CD8-positive, alpha-beta memory T cell (primary cell): ENCODE data around the gene ZMYND11. TPM values are rescaled to one million over a fixed set of nuclear protein-coding genes. Genes with fewer than 3 reads are reported as not detected.
"Not testable (repeated sequence)": the region's sequence is repeated elsewhere in the genome, so short reads cannot be mapped to it uniquely, and the experiment has no call there.

Source experiments
- CTCF ChIA-PET: fragments of 350-600 bp; sonication (Branson Sonifier 250); formaldehyde crosslinking; loops from one replicate; lab custom pipeline; 2021; ENCODE audit warnings: antibody characterized with exemption; lab: Charles Lee
- POLR2A ChIA-PET: fragments of 350-600 bp; sonication (Branson Sonifier 250); formaldehyde crosslinking; loops from one replicate; lab custom pipeline; 2021; ENCODE audit warnings: antibody characterized with exemption; lab: Charles Lee
- DNase-seq, 5 donors: peaks; one replicate each; pipeline versions ENCODE4 v3.0.0 to v3.0.0-alpha.2; 2020 to 2022; ENCODE audit warnings: mixed read lengths in 1 of 5
- H3K27ac ChIP-seq: one replicate; pipeline ENCODE4 v1.7.0; 2013; ENCODE audit warnings: low read depth, mild to moderate bottlenecking, low read length, moderate library complexity
- H3K27me3 ChIP-seq: 2 replicates; pipeline ENCODE4 v1.7.0; 2013; ENCODE audit warnings: low read length, mild to moderate bottlenecking; ENCODE audit not compliant: insufficient read depth, poor library complexity, severe bottlenecking
- H3K36me3 ChIP-seq: 2 replicates; pipeline ENCODE4 v1.7.0; 2013; ENCODE audit warnings: mild to moderate bottlenecking, low read length, moderate library complexity; ENCODE audit not compliant: insufficient read depth
- H3K4me1 ChIP-seq: 2 replicates; pipeline ENCODE4 v1.7.0; 2013; ENCODE audit warnings: mild to moderate bottlenecking, low read length, moderate library complexity; ENCODE audit not compliant: insufficient read depth
- H3K4me3 ChIP-seq: 2 replicates; pipeline ENCODE4 v1.7.0; 2013; ENCODE audit warnings: mild to moderate bottlenecking, low read length
- H3K9me3 ChIP-seq: 2 replicates; pipeline ENCODE4 v1.7.0; 2013; ENCODE audit warnings: mild to moderate bottlenecking, low read length
- H3K27ac Mint-ChIP-seq, 8 donors: one replicate each; pipeline ENCODE4 v1.8.0; 2020 to 2021; ENCODE audit warnings: mixed read lengths in 8 of 8, mild to moderate bottlenecking in 6 of 8, inconsistent platforms in 3 of 8, moderate library complexity in 3 of 8
- H3K27me3 Mint-ChIP-seq, 2 donors: one replicate each; pipeline ENCODE4 v1.8.0; 2020 to 2021; ENCODE audit warnings: mixed read lengths in 2 of 2, mild to moderate bottlenecking in 1 of 2, moderate library complexity in 1 of 2
- H3K36me3 Mint-ChIP-seq, 3 donors: one replicate each; pipeline ENCODE4 v1.8.0; 2020 to 2021; ENCODE audit warnings: mixed read lengths in 3 of 3, inconsistent platforms in 1 of 3, mild to moderate bottlenecking in 1 of 3
- H3K4me1 Mint-ChIP-seq, 3 donors: one replicate each; pipeline ENCODE4 v1.8.0; 2020 to 2021; ENCODE audit warnings: mixed read lengths in 3 of 3, inconsistent platforms in 1 of 3, mild to moderate bottlenecking in 1 of 3
- H3K4me3 Mint-ChIP-seq, 7 donors: one replicate each; pipeline ENCODE4 v1.8.0; 2020 to 2021; ENCODE audit warnings: mixed read lengths in 7 of 7, mild to moderate bottlenecking in 6 of 7, moderate library complexity in 4 of 7, inconsistent platforms in 2 of 7
- H3K9me3 Mint-ChIP-seq, 5 donors: one replicate each; pipeline ENCODE4 v1.8.0; 2020 to 2022; ENCODE audit warnings: mixed read lengths in 5 of 5, mild to moderate bottlenecking in 3 of 5, moderate library complexity in 2 of 5, inconsistent platforms in 1 of 5
- polyA plus RNA-seq: library from polyadenylated mRNA; unstranded; fragments of 300-500 nt; fragmentation: Illumina TruSeq; gene quantifications from one replicate; pipeline ENCODE4 v1.2.3, GENCODE V29; 2021
- total RNA-seq, 2 experiments: library from RNA; stranded (reverse); gene quantifications; one replicate each; pipeline ENCODE4 v1.2.3, GENCODE V29; 2021

Gene ZMYND11
- total and polyA plus RNA-seq, 3 experiments from 2014 or later = 34.9 to 53.5 (median 36.7) TPM

DNA sequence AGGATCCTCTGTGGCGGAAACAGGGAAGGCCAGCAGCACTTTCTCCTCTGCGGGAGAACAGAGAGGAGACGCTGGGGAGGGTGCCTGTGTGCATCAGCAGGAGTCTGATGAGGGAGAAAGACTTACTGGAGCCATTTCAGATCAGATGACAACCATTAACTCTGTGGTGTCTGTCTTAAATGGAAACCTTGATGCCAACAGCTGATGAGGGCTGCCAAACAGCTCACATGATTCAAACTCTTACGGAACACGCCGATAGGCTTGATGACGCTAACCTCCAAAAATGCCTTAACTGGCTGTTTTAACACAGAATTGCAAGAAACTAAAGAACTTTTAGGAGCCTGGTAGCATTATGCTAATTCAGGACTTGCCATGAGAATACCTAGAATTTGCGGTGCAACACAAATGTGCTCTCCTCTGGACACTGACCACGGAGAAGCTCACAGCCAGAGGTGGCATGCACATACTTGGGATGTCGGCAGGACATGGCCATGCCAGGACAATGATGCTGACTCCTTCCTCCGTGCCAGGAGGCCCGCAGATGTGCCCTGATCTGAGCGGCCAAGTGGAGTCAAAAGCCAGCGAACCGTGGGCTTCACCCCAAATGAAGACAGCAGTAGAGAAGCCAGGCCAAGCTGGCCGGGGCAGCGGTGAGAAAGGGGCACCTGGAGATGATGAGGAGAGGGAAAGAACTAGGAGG is 154.9 kb downstream of the ZMYND11 start:
- no peak overlapping the region for H3K4me3 Mint-ChIP-seq
- H3K4me1 Mint-ChIP-seq = peaks cover 13 to 14% (median 14%) of the 10 kb centered on the region in 3 donors
- no peaks in the 10 kb centered on the region for H3K9me3 Mint-ChIP-seq
- POLR2A ChIA-PET = no interaction called here
- H3K36me3 Mint-ChIP-seq = peaks cover 5 to 27% (median 6%) of the 10 kb centered on the region in 3 donors
- CTCF ChIA-PET = no interaction called here
- no peaks in the 10 kb centered on the region for H3K27me3 ChIP-seq
- peak overlapping the region in 2 of 8 donors; percentile 46 to 72 for H3K27ac Mint-ChIP-seq
- H3K4me3 ChIP-seq = no peak overlapping the region
- peaks cover 0 to 6% of the 10 kb centered on the region in 2 donors for H3K27me3 Mint-ChIP-seq
- no peaks in the 10 kb centered on the region for H3K9me3 ChIP-seq
- H3K36me3 ChIP-seq = no peaks in the 10 kb centered on the region
- H3K4me1 ChIP-seq = no peaks in the 10 kb centered on the region
- no peak overlapping the region for H3K27ac ChIP-seq
- no peak for DNase-seq

GRCh38 chr10:293636-294035 is 158.4 kb downstream of the ZMYND11 start:
- Histone ChIP-seq H3K36me3 (no peaks in the 10 kb centered on the region), H3K27me3 (no peaks in the 10 kb centered on the region), H3K9me3 (no peaks in the 10 kb centered on the region), H3K4me3 (no peak overlapping the region), H3K4me1 (no peaks in the 10 kb centered on the region), H3K27ac (no peak overlapping the region)
- no peak for DNase-seq
- Mint-ChIP-seq H3K36me3 (peaks cover 0 to 9% (median 3%) of the 10 kb centered on the region in 3 donors), H3K4me3 (peak overlapping the region in 1 of 7 donors; percentile 2), H3K27me3 (peaks cover 0 to 8% of the 10 kb centered on the region in 2 donors), H3K4me1 (peaks cover 14 to 15% (median 14%) of the 10 kb centered on the region in 3 donors), H3K9me3 (no peaks in the 10 kb centered on the region), H3K27ac (peak overlapping the region in 1 of 8 donors; percentile 70)
- CTCF ChIA-PET = no interaction called here
- POLR2A ChIA-PET = no interaction called here

DNA sequence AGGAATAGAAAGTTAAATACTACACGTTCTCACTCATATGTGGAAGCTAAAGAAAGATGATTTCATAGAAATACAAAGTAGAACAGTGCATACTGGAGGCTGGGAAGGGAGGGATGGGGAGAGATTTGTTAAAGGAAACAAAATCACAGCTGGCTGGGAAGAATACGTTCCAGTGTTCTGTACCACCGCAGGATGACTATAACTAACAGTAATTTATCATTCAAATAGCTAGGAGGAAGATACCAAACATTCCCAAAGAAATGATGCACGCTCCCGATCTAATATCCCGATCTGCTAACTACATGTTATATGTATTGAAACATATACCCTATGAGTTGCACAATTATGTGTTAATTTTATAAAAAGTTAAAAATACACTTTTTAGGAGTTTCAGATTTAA is 162.3 kb downstream of the ZMYND11 start:
- no peaks in the 10 kb centered on the region for H3K9me3 ChIP-seq
- H3K27ac ChIP-seq = no peak overlapping the region
- Mint-ChIP-seq H3K36me3 (peaks cover 0 to 7% (median 3%) of the 10 kb centered on the region in 3 donors), H3K27me3 (peaks cover 0 to 4% of the 10 kb centered on the region in 2 donors), H3K4me1 (peaks cover 13 to 14% (median 14%) of the 10 kb centered on the region in 3 donors), H3K27ac (peak overlapping the region in 1 of 8 donors; percentile 54), H3K4me3 (no peak overlapping the region), H3K9me3 (no peaks in the 10 kb centered on the region)
- H3K27me3 ChIP-seq = no peaks in the 10 kb centered on the region
- DNase-seq = no peak
- H3K36me3 ChIP-seq = no peaks in the 10 kb centered on the region
- ChIA-PET POLR2A (no interaction called here), CTCF (no interaction called here)
- no peak overlapping the region for H3K4me3 ChIP-seq
- no peaks in the 10 kb centered on the region for H3K4me1 ChIP-seq

- POLR2A ChIA-PET = no interaction called here
- H3K4me1 Mint-ChIP-seq = peaks cover 9 to 10% (median 9%) of the 10 kb centered on the region in 3 donors
- no peak overlapping the region for H3K27ac Mint-ChIP-seq
- CTCF ChIA-PET = no interaction called here
- Histone ChIP-seq H3K9me3 (no peaks in the 10 kb centered on the region), H3K27ac (no peak overlapping the region), H3K4me1 (no peaks in the 10 kb centered on the region), H3K36me3 (no peaks in the 10 kb centered on the region), H3K27me3 (no peaks in the 10 kb centered on the region), H3K4me3 (no peak overlapping the region)
- DNase-seq = no peak
- no peaks in the 10 kb centered on the region for H3K9me3 Mint-ChIP-seq
- peaks cover 0 to 4% of the 10 kb centered on the region in 2 donors for H3K27me3 Mint-ChIP-seq
- peaks cover 0 to 7% (median 3%) of the 10 kb centered on the region in 3 donors for H3K36me3 Mint-ChIP-seq
- no peak overlapping the region for H3K4me3 Mint-ChIP-seq
These were observed 162.8 kb downstream of the ZMYND11 start for GRCh38 chr10:298033-298432.

DNA sequence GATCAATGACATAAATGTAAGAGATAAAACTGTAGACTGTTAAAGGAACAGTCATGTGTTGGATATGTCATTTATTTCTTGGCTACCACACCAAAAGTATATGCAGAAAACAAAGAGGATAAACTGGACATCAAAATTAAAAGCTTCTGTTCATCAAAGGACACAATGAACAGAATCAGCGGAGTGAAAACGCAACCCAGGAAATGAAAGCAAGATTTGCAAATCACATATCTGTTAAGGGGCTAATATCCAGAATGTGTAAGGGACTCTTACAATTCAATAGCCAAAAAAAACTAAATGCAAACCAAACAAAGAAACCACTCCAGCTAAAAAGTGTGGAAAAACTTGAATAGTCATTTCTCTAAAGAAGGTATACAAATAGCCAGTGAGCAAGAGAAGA is 164.3 kb downstream of the ZMYND11 start:
- H3K27ac ChIP-seq = no peak overlapping the region
- H3K4me3 Mint-ChIP-seq = no peak overlapping the region
- POLR2A ChIA-PET = no interaction called here

GRCh38 chr10:299969-300368 is 164.7 kb downstream of the ZMYND11 start:
- ChIA-PET POLR2A (no interaction called here), CTCF (no interaction called here)
- peaks cover 0 to 4% of the 10 kb centered on the region in 2 donors for H3K27me3 Mint-ChIP-seq
- H3K9me3 Mint-ChIP-seq = no peaks in the 10 kb centered on the region
- H3K4me3 Mint-ChIP-seq = no peak overlapping the region
- H3K4me1 ChIP-seq = no peaks in the 10 kb centered on the region
- no peak for DNase-seq
- H3K36me3 Mint-ChIP-seq = peaks cover 0 to 5% (median 5%) of the 10 kb centered on the region in 3 donors
- H3K27ac ChIP-seq = no peak overlapping the region
- H3K4me3 ChIP-seq = no peak overlapping the region
- peaks cover 0 to 1% (median 0%) of the 10 kb centered on the region in 3 donors for H3K4me1 Mint-ChIP-seq
- no peaks in the 10 kb centered on the region for H3K9me3 ChIP-seq
- no peak overlapping the region for H3K27ac Mint-ChIP-seq
- no peaks in the 10 kb centered on the region for H3K27me3 ChIP-seq
- no peaks in the 10 kb centered on the region for H3K36me3 ChIP-seq

More for the DNA sequence above, 164.3 kb downstream of the ZMYND11 start:
- no peak for DNase-seq
- H3K27me3 Mint-ChIP-seq = peaks cover 0 to 4% of the 10 kb centered on the region in 2 donors
- peaks cover 0 to 1% (median 0%) of the 10 kb centered on the region in 3 donors for H3K4me1 Mint-ChIP-seq
- H3K9me3 Mint-ChIP-seq = no peaks in the 10 kb centered on the region
- CTCF ChIA-PET = no interaction called here
- no peaks in the 10 kb centered on the region for H3K4me1 ChIP-seq
- peaks cover 0 to 5% (median 5%) of the 10 kb centered on the region in 3 donors for H3K36me3 Mint-ChIP-seq
- no peak overlapping the region for H3K4me3 ChIP-seq
- no peaks in the 10 kb centered on the region for H3K9me3 ChIP-seq
- H3K27ac Mint-ChIP-seq = no peak overlapping the region
- H3K27me3 ChIP-seq = no peaks in the 10 kb centered on the region
- H3K36me3 ChIP-seq = no peaks in the 10 kb centered on the region

DNA sequence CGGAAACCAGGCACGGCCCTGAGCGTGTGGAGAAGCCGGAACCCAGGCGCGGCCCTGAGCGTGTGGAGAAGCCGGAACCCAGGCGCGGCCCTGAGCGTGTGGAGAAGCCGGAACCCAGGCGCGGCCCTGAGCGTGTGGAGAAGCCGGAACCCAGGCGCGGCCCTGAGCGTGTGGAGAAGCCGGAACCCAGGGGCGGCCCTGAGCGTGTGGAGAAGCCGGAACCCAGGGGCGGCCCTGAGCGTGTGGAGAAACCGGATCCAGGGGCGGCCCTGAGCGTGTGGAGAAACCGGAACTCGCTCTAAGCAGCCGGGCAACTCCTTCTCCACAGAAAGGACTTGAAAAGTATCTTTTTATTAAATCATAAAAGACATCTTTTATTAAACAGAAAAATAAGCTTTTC is 165.3 kb downstream of the ZMYND11 start:
- DNase-seq, POLR2A ChIA-PET, H3K9me3 ChIP-seq, H3K4me3 Mint-ChIP-seq, H3K4me1 ChIP-seq, H3K27me3 Mint-ChIP-seq, H3K4me1 Mint-ChIP-seq, H3K4me3 ChIP-seq, H3K36me3 ChIP-seq, CTCF ChIA-PET, H3K36me3 Mint-ChIP-seq, H3K27me3 ChIP-seq, H3K27ac ChIP-seq, H3K9me3 Mint-ChIP-seq: not testable (repeated sequence)
- H3K27ac Mint-ChIP-seq = peak overlapping the region in 2 of 8 donors; percentile 33 to 97

GRCh38 chr10:301536-301935 is 166.3 kb downstream of the ZMYND11 start:
- Histone ChIP-seq H3K27ac (no peak overlapping the region), H3K27me3 (no peaks in the 10 kb centered on the region), H3K9me3 (no peaks in the 10 kb centered on the region), H3K4me3 (no peak overlapping the region), H3K4me1 (no peaks in the 10 kb centered on the region), H3K36me3 (no peaks in the 10 kb centered on the region)
- Mint-ChIP-seq H3K27ac (no peak overlapping the region), H3K4me3 (no peak overlapping the region), H3K36me3 (peaks cover 0 to 5% (median 5%) of the 10 kb centered on the region in 3 donors), H3K9me3 (no peaks in the 10 kb centered on the region), H3K27me3 (peaks cover 0 to 4% of the 10 kb centered on the region in 2 donors), H3K4me1 (peaks cover 0 to under 1% (median 0%) of the 10 kb centered on the region in 3 donors)
- ChIA-PET POLR2A (no interaction called here), CTCF (no interaction called here)
- no peak for DNase-seq
